CD14-positive monocyte (primary cell): Measurements from ENCODE around the gene SRPK2. TPM values are rescaled to one million over a fixed set of nuclear protein-coding genes. Genes with fewer than 3 reads are reported as not detected.
"Not testable (repeated sequence)": the region's sequence is repeated elsewhere in the genome, so short reads cannot be mapped to it uniquely, and the experiment has no call there.

Source experiments
- DNase-seq, 3 donors: peaks; one replicate each; pipeline ENCODE4 v3.0.0-alpha.2; 2011 to 2022
- H2AFZ ChIP-seq: 2 replicates; pipeline ENCODE4 v1.6.0; 2012; ENCODE audit warnings: mild to moderate bottlenecking, low read depth, low read length, inconsistent platforms; ENCODE audit not compliant: insufficient read depth, poor library complexity, severe bottlenecking
- H3K27ac ChIP-seq, 2 donors: 1 replicate in 1 of 2; 2 replicates in 1 of 2; pipeline ENCODE4 v1.5.1; 2012 to 2013; ENCODE audit warnings: low read length in 2 of 2, control low read depth in 1 of 2, inconsistent platforms in 1 of 2, low read depth in 1 of 2, mild to moderate bottlenecking in 1 of 2
- H3K27me3 ChIP-seq, 2 donors: one replicate each; pipeline versions ENCODE4 v1.6.0 to v1.6.1; 2011 to 2013; ENCODE audit warnings: low read length in 2 of 2; ENCODE audit not compliant: control insufficient read depth in 2 of 2, insufficient read depth in 2 of 2
- H3K36me3 ChIP-seq, 2 donors: replicated peaks in 1 of 2; 1 replicate in 1 of 2; 2 replicates in 1 of 2; pipeline versions ENCODE4 v1.5.1 to v1.6.1; 2012 to 2013; ENCODE audit warnings: low read length in 2 of 2, control low read depth in 1 of 2, inconsistent platforms in 1 of 2, mild to moderate bottlenecking in 1 of 2; ENCODE audit not compliant: insufficient read depth in 2 of 2, control insufficient read depth in 1 of 2
- H3K4me1 ChIP-seq, 2 donors: 1 replicate in 1 of 2; 2 replicates in 1 of 2; pipeline versions ENCODE4 v1.5.1 to v1.6.1; 2012 to 2013; ENCODE audit warnings: low read length in 2 of 2, control low read depth in 1 of 2, inconsistent platforms in 1 of 2, mild to moderate bottlenecking in 1 of 2, moderate library complexity in 1 of 2; ENCODE audit not compliant: insufficient read depth in 2 of 2, control insufficient read depth in 1 of 2
- H3K4me2 ChIP-seq: replicated peaks from 2 replicates; pipeline ENCODE3; 2012; ENCODE audit warnings: low read length, moderate library complexity, mild to moderate bottlenecking; ENCODE audit not compliant: poor library complexity, severe bottlenecking; ENCODE audit errors: extremely low read depth
- H3K4me3 ChIP-seq, 3 experiments: fragments of 200-600 bp in 1 of 3; sonication (generic) in 1 of 3; replicated peaks in 1 of 3; 1 replicate in 2 of 3; 2 replicates in 1 of 3; pipeline ENCODE4 v1.5.1; 2011 to 2013; ENCODE audit warnings: low read length in 3 of 3, mild to moderate bottlenecking in 3 of 3, control low read depth in 2 of 3, low read depth in 2 of 3, inconsistent platforms in 1 of 3, moderate library complexity in 1 of 3
- H3K79me2 ChIP-seq: 2 replicates; pipeline ENCODE4 v1.6.0; 2012; ENCODE audit warnings: mild to moderate bottlenecking, control low read depth, inconsistent platforms, low read length, moderate library complexity; ENCODE audit not compliant: insufficient read depth
- H3K9ac ChIP-seq: 2 replicates; pipeline ENCODE4 v1.6.0; 2017; ENCODE audit warnings: low read length, mild to moderate bottlenecking; ENCODE audit not compliant: insufficient read depth, poor library complexity, severe bottlenecking
- H3K9me3 ChIP-seq, 2 donors: replicated peaks in 1 of 2; 1 replicate in 1 of 2; 2 replicates in 1 of 2; pipeline versions ENCODE4 v1.5.1 to v1.6.1; 2012 to 2013; ENCODE audit warnings: low read length in 2 of 2, control low read depth in 1 of 2; ENCODE audit not compliant: control insufficient read depth in 1 of 2, insufficient read depth in 1 of 2
- H4K20me1 ChIP-seq: 2 replicates; pipeline ENCODE4 v1.6.0; 2012; ENCODE audit warnings: mild to moderate bottlenecking, low read length, control low read depth, moderate library complexity; ENCODE audit not compliant: insufficient read depth
- H3K27ac Mint-ChIP-seq, 7 donors: one replicate each; pipeline ENCODE4 v1.8.0; 2020; ENCODE audit warnings: mild to moderate bottlenecking in 7 of 7, mixed read lengths in 7 of 7, moderate library complexity in 6 of 7, inconsistent platforms in 2 of 7
- H3K27me3 Mint-ChIP-seq, 3 donors: one replicate each; pipeline ENCODE4 v1.8.0; 2021 to 2022; ENCODE audit warnings: low read depth in 3 of 3, mild to moderate bottlenecking in 3 of 3, mixed read lengths in 3 of 3, moderate library complexity in 3 of 3, inconsistent platforms in 1 of 3
- H3K36me3 Mint-ChIP-seq, 2 donors: one replicate each; pipeline ENCODE4 v1.8.0; 2020; ENCODE audit warnings: mixed read lengths in 2 of 2, inconsistent platforms in 1 of 2, mild to moderate bottlenecking in 1 of 2
- H3K4me1 Mint-ChIP-seq: one replicate; pipeline ENCODE4 v1.8.0; 2020; ENCODE audit warnings: mild to moderate bottlenecking, mixed read lengths
- H3K4me3 Mint-ChIP-seq, 2 donors: one replicate each; pipeline ENCODE4 v1.8.0; 2020; ENCODE audit warnings: mild to moderate bottlenecking in 2 of 2, mixed read lengths in 2 of 2, moderate library complexity in 1 of 2
- H3K9me3 Mint-ChIP-seq, 7 donors: one replicate each; pipeline ENCODE4 v1.8.0; 2020 to 2022; ENCODE audit warnings: mixed read lengths in 7 of 7, mild to moderate bottlenecking in 6 of 7, moderate library complexity in 6 of 7, inconsistent platforms in 2 of 7
- WGBS: methylation state at CpG from one replicate; pipeline ENCODE4 v1.1.5; 2013; ENCODE audit warnings: missing lambda C conversion rate; ENCODE audit not compliant: insufficient coverage; 5-methylcytosine and 5-hydroxymethylcytosine counted together
- intact Hi-C, 2 donors: fragments of 100-400 bp; cut with micrococcal nuclease; formaldehyde crosslinking; loops; one replicate each; pipeline versions ENCODE4 v1.15.0 to v1.15.1; 2023
- polyA minus RNA-seq: library from RNA; depleted of rRNA, polyadenylated mRNA; stranded (reverse); fragments of >200 nt; gene quantifications from 2 replicates; pipeline ENCODE4 v1.2.3, GENCODE V29; 2012
- polyA plus RNA-seq, 3 donors: library from polyadenylated mRNA; depleted of rRNA in 1 of 3; unstranded in 2 of 3; stranded (reverse) in 1 of 3; fragments of 300-500 nt in 2 of 3; fragments of >200 nt in 1 of 3; fragmentation: Illumina TruSeq in 2 of 3; gene quantifications; 1 replicate in 2 of 3; 2 replicates in 1 of 3; pipeline ENCODE4 v1.2.3, GENCODE V29; 2012 to 2021
- total RNA-seq, 12 experiments: library from RNA in 1 of 12; stranded (reverse) in 1 of 12; fragments of 120-200 nt in 1 of 12; gene quantifications; one replicate each; pipeline ENCODE4 v1.2.4 and lab custom pipeline; 2013 to 2026; ENCODE audit warnings: mixed read lengths in 6 of 12, inconsistent platforms in 1 of 12
- TF ChIP-seq, protein P1 (sequence below): fragments of 200-600 bp; IDR thresholded peaks from one replicate; pipeline ENCODE4 v1.8.0; 2022; ENCODE audit warnings: antibody characterized with exemption, mild to moderate bottlenecking

Gene SRPK2
- total RNA-seq (2013) = 38.5 TPM
- polyA plus RNA-seq (10 to 100 TPM; 12.6 to 37.7 (median 30.0) TPM), polyA minus RNA-seq (19.1 and 29.4 TPM in 2 replicates), total RNA-seq (lab: John Stamatoyannopoulos, UW) (15.6 to 76.0 (median 56.2) reads per million in 11 experiments)

DNA sequence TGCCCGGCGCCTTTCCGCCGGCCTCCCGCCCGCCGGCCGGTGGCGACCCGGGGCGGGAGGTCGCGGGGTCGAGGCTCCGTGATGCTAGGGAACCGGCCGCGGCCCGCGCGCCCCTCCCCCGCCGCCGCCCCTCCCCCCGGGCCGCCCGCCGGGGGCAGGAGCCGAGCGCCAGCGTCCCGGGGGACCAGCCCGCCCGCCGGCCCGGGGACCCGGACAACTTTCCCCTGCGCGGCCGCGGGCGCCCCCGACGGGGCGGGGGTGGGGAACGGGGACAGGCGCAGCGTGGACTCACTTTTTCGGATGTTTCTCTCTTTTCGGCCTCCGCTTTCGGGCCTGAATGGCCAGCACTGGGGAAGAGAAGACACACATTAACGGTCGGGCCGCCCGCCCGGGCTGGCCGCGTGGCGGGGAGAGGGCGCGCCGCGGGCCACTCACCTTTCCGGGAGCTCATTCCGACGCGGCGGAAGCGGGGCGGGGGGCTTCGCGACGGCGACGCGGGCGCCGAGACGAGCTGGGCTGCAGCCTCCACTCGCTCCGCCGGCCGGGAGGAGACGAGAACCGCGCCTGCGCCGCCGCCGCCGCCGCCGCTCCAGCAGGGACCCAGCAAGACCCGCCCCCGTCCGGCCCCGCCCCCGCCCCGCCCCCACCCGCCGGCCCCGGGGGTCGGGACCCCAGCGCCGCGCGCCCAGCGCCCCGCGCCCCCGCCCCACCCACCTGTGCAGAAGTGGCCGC, at the start of gene SRPK2:
TSS of gene SRPK2 (minus strand) at position 566 of the 732 bp plus-strand sequence.
- peaks cover 20% of the 10 kb centered on the region for H3K4me1 Mint-ChIP-seq

DNA sequence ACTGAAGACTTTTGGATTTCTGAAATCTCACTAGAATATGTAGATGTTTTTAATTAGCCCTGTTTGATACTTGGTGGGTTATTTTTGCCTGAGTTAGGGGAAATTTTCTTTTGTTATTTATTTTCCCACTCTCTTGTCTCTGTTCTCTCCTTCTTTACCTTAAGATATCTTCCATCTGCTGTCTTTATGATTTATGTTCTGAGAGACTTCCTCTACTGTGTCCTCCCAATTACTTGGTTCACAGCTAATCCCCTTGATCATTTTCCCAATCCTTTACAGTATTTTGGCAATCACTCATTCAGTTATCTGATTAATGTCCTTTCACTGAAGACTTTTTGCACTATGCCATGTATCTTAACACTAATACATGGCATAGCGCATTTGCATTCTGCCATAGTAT, 49.5 kb upstream of the SRPK2 start:
- Mint-ChIP-seq H3K4me3 (no peak overlapping the region), H3K36me3 (no peaks in the 10 kb centered on the region), H3K9me3 (peaks cover 5 to 15% (median 12%) of the 10 kb centered on the region in 7 donors), H3K27ac (no peak overlapping the region), H3K27me3 (peaks cover 0 to 8% (median 2%) of the 10 kb centered on the region in 3 donors), H3K4me1 (peaks cover 3% of the 10 kb centered on the region)
- no CpG with 5 or more reads among the region's 1 CpG for WGBS
- Histone ChIP-seq H3K79me2 (no peaks in the 10 kb centered on the region), H3K4me3 (no peak overlapping the region), H2AFZ (no peak overlapping the region), H4K20me1 (no peaks in the 10 kb centered on the region), H3K36me3 (no peaks in the 10 kb centered on the region), H3K27me3 (no peaks in the 10 kb centered on the region), H3K27ac (no peak overlapping the region), H3K4me1 (no peaks in the 10 kb centered on the region), H3K9me3 (peaks cover 0 to 12% of the 10 kb centered on the region in 2 donors), H3K9ac (no peak overlapping the region), H3K4me2 (no peak overlapping the region)
- TF ChIP-seq, protein P1, sequence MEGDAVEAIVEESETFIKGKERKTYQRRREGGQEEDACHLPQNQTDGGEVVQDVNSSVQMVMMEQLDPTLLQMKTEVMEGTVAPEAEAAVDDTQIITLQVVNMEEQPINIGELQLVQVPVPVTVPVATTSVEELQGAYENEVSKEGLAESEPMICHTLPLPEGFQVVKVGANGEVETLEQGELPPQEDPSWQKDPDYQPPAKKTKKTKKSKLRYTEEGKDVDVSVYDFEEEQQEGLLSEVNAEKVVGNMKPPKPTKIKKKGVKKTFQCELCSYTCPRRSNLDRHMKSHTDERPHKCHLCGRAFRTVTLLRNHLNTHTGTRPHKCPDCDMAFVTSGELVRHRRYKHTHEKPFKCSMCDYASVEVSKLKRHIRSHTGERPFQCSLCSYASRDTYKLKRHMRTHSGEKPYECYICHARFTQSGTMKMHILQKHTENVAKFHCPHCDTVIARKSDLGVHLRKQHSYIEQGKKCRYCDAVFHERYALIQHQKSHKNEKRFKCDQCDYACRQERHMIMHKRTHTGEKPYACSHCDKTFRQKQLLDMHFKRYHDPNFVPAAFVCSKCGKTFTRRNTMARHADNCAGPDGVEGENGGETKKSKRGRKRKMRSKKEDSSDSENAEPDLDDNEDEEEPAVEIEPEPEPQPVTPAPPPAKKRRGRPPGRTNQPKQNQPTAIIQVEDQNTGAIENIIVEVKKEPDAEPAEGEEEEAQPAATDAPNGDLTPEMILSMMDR = no peak
- DNase-seq = no peak
- intact Hi-C loops = no loop called here

More for the DNA sequence above, at the start of gene SRPK2:
- H3K4me3 Mint-ChIP-seq = peak within 1 kb of the TSS; percentile 99
- peak; percentile 9 to 27 (median 22) for DNase-seq
- Histone ChIP-seq H3K27me3 (peaks cover 0 to 6% of the 10 kb centered on the region in 2 donors), H3K4me1 (peaks cover 7 to 15% of the 10 kb centered on the region in 2 donors), H3K36me3 (no peaks in the 10 kb centered on the region), H3K4me3 (peak within 1 kb of the TSS; percentile 63 to 98 (median 93)), H3K79me2 (peaks cover 42% of the 10 kb centered on the region), H3K9ac (peak within 1 kb of the TSS; percentile 75), H2AFZ (peak within 1 kb of the TSS; percentile 84), H3K27ac (no peak within 1 kb of the TSS), H3K4me2 (peak within 1 kb of the TSS; percentile 88), H4K20me1 (peaks cover 43% of the 10 kb centered on the region), H3K9me3 (no peaks in the 10 kb centered on the region)
- peaks cover 9 to 14% of the 10 kb centered on the region in 2 donors for H3K36me3 Mint-ChIP-seq
- intact Hi-C loops = no loop called here
- H3K9me3 Mint-ChIP-seq = peaks cover 0 to 3% (median 2%) of the 10 kb centered on the region in 7 donors
- peak within 1 kb of the TSS in 5 of 7 donors; percentile 65 to 80 (median 68) for H3K27ac Mint-ChIP-seq
- H3K27me3 Mint-ChIP-seq = peaks cover 0 to 9% (median 8%) of the 10 kb centered on the region in 3 donors
- TF ChIP-seq, protein P1 = no peak
- WGBS = under 1% methylated on average over 99 of the region's 113 CpGs

DNA sequence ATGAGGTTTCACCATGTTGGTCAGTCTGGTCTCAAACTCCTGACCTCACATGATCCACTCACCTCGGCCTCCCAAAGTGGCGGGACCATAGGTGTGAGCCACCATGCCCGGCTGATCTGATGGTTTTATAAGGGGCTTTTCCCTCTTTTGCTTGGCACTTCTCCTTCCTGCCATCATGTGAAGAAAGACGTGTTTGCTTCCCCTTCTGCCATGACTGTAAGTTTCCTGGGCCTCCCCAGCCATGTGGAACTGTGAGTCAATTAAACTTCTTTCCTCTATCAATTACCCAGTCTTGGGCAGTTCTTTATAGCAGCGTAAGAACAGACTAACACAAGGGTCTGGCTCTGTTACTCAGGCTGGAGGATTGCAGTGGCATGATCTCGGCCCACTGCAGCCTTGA, 48.6 kb upstream of the SRPK2 start:
- Mint-ChIP-seq H3K27ac (peak overlapping the region in 1 of 7 donors; percentile 13), H3K9me3 (peaks cover 5 to 15% (median 12%) of the 10 kb centered on the region in 7 donors)
- H3K4me3 Mint-ChIP-seq, H3K4me3 ChIP-seq, intact Hi-C loops, H3K36me3 ChIP-seq, H2AFZ ChIP-seq, H3K79me2 ChIP-seq, H3K4me1 Mint-ChIP-seq, H3K27me3 Mint-ChIP-seq, H3K27me3 ChIP-seq, H3K27ac ChIP-seq, H3K9ac ChIP-seq, H3K4me2 ChIP-seq, DNase-seq, H3K4me1 ChIP-seq, H4K20me1 ChIP-seq, H3K36me3 Mint-ChIP-seq: not testable (repeated sequence)
- WGBS = 65% methylated on average over 4 of the region's 6 CpGs
- H3K9me3 ChIP-seq = peaks cover 0 to 12% of the 10 kb centered on the region in 2 donors
